HG02610 (cell line): ENCODE measurements around the gene MIDN.

Source experiments
- ATAC-seq: cut with Tn5 transposase; IDR thresholded peaks from one replicate; pipeline ENCODE4 v1.9.1; 2021; ENCODE audit warnings: mild to moderate bottlenecking, moderate library complexity; ENCODE audit not compliant: unreplicated experiment

The MIDN gene

GRCh38 chr19:1257475-1258162, 9.2 kb downstream of the MIDN start:
- no peak for ATAC-seq

GRCh38 chr19:1258163-1258492, 9.7 kb downstream of the MIDN start:
- ATAC-seq: no peak

- no peak for ATAC-seq
These were observed 10.4 kb downstream of the MIDN start for GRCh38 chr19:1258707-1259205.

- ATAC-seq: no peak
These were observed 11.0 kb downstream of the MIDN start for GRCh38 chr19:1259206-1259875.

DNA sequence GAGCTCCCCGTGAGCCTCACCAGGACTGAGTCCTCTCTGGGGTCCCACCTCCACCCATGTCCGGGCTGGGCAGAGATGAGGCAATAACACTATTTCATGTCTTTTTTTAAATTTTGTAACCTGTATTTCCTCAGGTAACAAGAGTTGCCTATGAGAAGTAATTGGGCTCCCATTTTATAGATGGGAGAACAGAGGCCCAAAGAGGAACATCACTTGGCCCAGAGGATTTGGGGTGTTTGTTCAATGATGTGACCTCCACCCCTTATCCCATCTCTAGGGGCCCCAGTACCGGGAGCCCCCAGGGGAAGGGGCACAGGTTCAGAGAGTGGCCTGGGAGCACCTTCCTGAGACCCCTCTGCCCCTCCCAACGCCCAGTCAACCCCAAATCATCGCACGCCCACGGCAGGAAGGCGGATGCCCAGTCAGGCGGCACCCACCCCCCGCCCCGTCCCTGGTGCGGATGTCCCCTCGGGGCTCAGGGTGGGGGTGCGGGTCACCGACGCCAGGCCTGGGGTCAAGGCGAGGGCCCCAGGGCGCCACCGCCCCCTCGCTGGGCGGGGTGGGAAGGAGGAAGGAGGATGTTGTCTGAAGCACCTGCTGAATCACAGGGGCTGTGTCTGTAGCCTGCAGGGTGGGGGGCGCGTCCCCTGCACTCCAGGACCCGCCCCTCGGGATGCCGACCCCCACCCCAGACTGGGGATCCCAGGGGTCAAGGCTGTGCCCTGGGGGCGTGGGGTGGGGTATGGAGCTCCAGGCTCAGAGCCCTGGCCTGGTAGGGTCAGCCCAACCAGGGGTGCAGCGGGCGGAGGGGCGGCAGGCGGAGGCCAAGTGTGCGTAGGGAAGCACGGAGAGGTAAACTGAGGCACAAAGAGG, 11.7 kb downstream of the MIDN start:
- ATAC-seq: peak; percentile 3

DNA sequence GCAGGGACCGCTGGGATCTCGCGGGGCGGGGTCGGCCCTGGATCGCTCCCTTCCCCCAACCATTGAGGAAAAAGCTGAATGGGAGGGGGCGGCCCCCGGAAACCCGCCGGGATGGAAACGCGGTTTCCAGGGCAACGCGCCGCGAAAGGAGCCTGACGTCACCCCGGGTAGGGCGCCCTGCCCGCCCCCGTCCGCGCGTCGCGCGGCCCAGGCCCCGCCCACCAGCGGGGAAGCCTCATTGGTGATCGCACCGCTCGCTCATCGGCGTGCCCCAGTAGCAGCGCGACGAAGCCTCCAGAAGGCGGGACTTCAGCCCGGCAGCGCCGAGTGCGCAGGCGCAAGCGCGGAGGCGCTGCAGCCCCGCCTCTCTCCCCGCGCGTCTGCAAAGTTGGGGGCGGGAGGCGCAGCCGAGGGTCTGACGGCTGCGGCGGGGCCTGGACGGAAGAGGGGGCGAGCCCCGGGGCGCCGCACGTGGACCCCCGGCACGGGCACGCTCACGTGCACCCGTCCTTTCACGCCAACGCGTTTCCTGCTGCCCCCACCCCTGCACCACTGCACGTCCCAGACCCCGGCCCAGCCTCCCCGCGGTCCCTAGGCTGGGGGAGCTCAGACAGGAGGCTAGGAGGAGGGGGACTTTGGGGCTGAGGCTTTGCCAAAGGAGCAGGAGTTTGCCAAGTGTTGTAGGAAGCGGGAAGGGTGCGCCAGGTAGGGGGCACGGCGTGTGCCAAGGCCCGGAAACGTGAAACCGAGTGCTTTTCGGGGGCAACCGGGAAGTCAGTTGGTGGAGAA, 12.6 kb downstream of the MIDN start:
- peak; percentile 59 for ATAC-seq

GRCh38 chr19:1261538-1261797, 13.1 kb downstream of the MIDN start:
- no peak for ATAC-seq

- no peak for ATAC-seq
These were observed 13.6 kb downstream of the MIDN start for GRCh38 chr19:1261798-1262622.

DNA sequence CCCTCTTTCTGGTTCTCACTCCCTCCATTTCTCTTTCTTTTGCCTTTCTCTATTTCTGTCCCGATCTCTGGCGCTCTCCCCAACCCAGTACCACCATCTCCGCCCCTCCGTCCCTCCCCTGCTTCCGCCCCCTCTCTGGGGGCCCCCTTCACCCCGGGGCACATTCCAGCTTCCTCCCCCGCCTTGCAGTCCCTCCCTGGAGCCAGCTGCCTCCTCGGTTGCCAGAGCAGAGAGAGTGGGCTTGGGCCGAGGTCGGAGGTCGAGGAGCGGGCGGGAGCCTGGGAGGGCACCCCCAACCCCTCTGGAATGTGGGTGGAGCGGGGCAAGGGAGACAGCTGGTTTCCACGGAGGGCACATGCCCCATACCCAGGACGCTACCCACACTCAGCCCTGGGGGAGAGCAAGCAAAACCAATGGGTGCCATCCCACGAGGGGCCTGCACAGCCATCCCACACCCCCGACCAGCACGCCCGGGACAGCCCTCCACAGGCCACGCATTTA, 14.3 kb downstream of the MIDN start:
- no peak for ATAC-seq

GRCh38 chr19:1263188-1263587, 14.8 kb downstream of the MIDN start:
- ATAC-seq: no peak

DNA sequence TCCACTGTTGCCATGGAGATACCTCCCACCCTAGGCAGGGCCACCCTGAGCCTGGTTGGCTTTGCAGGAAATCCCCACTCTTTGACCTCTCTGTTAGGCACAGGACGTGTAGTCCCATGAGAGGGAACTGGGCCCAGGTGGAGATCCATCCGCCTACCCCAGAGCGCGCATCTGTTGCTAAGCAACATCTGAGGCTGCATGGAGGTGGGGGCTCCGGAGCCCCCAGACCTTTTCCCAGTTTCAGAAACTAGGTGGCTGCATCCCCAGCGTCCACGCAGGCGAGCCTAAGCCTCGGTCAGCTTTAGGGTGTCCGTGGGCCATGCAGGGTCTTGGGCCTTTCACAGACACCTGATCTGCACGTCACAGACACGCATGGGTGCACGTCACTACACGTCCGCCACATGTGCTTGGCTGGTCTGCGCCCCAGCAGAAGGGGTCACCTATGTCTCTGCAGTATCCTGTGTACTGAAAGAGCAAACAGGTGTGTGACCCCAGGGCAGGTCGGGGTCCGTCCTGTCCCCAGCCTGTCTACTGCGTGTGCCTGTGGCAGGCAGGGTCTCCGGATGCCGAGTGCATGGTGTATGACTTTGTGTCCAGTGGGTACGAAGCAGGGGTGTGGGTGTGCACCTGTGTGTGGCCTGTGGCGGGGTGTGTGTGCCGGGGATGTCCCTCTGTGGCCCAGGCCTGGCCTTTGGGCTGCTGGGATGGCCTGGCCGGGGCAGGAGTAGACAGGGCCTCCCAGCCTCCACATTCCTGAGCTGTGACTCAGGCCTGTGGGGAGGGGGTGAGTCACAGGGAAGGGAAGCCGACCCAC, 16.6 kb downstream of the MIDN start:
- ATAC-seq: no peak

- ATAC-seq: no peak
These were observed 17.3 kb downstream of the MIDN start for GRCh38 chr19:1265615-1266128.

DNA sequence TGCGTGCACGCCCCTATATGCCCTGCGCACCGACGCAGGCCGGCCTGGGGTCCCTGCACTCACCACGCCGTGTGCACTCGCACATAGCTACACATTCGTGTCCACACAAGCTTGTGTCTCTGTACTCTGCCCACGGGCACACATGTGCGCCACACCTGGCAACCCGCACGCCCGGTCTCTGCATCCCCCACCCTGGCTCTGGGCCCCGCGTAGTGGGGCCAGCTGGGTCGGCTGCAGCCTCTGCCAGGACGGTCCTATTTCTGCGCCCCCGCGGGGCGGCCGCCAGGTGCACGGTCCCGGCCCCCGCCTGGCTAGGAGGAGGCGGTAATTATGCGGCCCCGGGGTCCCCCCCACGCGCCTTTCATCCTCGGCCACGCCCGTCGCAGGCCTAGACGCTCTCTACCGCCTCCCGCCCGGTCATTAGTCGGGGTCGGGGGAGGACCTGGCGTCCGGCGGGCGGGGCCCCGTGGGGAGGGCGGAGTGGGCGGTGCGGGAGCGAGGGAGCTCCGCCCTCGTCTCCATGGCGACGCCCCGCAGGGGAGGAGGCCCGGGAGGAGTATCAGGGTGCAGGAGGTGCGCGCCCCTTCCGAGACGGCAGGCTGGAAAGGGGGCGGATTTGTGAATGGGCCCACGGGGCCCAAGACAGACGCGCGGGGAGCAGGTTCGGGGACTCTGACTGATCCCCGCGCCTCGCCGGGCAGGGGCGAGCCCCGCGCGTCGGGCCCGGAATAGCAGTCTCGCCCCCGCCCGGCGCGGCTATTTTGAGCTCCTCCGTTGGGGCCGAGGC, 17.9 kb downstream of the MIDN start:
- peak; percentile 23 for ATAC-seq

GRCh38 chr19:1266916-1267476, 18.6 kb downstream of the MIDN start:
- ATAC-seq: peak; percentile 18

DNA sequence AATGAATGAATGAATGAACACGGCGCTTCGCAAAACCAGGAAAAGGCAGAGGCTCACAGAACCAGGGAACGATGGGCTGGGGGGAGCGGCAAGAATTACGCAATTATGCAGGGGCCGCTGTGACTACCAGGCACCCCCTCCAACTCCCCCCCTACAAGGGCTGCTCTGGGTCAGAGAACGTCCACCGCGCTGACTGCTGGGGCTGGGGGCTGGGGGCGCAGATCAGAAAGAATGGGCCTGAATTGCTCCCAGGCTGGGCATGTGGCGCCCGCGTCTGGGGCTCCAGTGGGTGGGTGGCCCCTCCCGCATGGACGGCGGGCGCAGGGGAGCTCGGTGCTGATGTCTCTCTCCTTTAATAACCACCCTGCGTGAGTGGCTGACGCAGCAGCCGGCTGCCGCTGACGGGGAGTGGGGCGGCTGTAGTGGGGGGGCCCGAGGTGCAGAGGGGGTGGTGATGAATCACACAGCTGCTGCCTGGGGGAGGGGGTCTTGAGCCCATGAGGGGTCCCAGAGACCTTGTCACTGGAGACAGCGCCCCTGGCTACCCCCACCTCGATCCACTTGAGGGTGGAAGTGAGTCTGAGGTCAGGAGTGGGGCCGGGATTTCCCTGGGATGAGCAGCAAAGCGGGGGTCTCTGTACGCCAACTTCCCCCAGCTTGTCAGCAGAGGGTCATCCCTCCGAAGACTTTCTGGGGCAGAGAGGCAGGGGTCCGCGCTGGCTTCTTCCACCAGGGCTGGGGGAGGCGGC, 19.3 kb downstream of the MIDN start:
- ATAC-seq: no peak

- no peak for ATAC-seq
These were observed 20.1 kb downstream of the MIDN start for GRCh38 chr19:1268226-1269064.
